Testis (tissue), 2 donors: ENCODE measurements around the gene BTF3L4.

Source experiments
- POLR2A ChIP-seq: fragments of 450-650 bp; IDR thresholded peaks from one replicate; pipeline ENCODE4 v1.6.1; 2017; ENCODE audit warnings: antibody characterized with exemption, mild to moderate bottlenecking, moderate library complexity
- TF ChIP-seq, protein P1 (sequence below), 3 experiments: fragments of 450-650 bp in 2 of 3; fragments of 200-600 bp in 1 of 3; sonication (generic) in 1 of 3; IDR thresholded peaks; one replicate each; pipeline ENCODE4 v1.5.1; 2016 to 2019; ENCODE audit warnings: antibody characterized with exemption in 3 of 3, mild to moderate bottlenecking in 2 of 3, moderate library complexity in 1 of 3

DNA sequence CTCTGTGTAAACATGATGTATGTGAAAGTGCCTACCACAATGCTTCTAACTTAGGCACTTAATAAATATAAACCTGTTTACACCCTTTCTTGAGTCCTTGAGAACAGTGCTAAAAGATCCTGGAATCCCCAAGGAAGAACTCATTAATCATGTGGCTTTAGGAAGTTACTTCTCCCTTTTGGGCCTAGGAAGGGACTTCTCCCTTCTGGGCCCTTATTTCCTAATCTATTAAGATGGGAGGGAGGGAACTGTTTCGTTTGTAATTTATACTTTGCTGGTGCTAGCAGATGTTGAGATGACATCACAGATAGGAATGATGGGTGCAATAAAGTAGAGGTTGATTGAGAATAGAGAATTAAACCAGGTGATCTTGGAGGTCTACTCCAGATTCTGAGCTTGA is 1.2 kb downstream of the BTF3L4 start:
- TF ChIP-seq, protein P1, sequence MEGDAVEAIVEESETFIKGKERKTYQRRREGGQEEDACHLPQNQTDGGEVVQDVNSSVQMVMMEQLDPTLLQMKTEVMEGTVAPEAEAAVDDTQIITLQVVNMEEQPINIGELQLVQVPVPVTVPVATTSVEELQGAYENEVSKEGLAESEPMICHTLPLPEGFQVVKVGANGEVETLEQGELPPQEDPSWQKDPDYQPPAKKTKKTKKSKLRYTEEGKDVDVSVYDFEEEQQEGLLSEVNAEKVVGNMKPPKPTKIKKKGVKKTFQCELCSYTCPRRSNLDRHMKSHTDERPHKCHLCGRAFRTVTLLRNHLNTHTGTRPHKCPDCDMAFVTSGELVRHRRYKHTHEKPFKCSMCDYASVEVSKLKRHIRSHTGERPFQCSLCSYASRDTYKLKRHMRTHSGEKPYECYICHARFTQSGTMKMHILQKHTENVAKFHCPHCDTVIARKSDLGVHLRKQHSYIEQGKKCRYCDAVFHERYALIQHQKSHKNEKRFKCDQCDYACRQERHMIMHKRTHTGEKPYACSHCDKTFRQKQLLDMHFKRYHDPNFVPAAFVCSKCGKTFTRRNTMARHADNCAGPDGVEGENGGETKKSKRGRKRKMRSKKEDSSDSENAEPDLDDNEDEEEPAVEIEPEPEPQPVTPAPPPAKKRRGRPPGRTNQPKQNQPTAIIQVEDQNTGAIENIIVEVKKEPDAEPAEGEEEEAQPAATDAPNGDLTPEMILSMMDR (IDR thresholded peaks at IDR 0.05), result no peak
- TF ChIP-seq POLR2A, result no peak
